Posterior cingulate gyrus (tissue), 11 donors: ENCODE data around the gene ARHGEF37.
"Not testable (repeated sequence)": the region's sequence is repeated elsewhere in the genome, so short reads cannot be mapped to it uniquely, and the experiment has no call there.

Experiments used
- DNase-seq, 10 donors: peaks; one replicate each; pipeline versions ENCODE4 v3.0.0 to v3.0.0-alpha.2; 2020 to 2021; ENCODE audit warnings: mixed read lengths in 3 of 10
- intact Hi-C: fragments of 100-400 bp; cut with DNase I; formaldehyde crosslinking; loops from one replicate; pipeline ENCODE4 v1.15.1; 2023

ARHGEF37 gene

GRCh38 chr5:149561848-149562247, 19.4 kb upstream of the ARHGEF37 start:
- DNase-seq, result no peak
- intact Hi-C loops, result loop anchor here (5.0 kb wide), 1 partner anchor 245 kb away; no protein-coding TSS in a partner anchor

GRCh38 chr5:149563466-149563865, 17.8 kb upstream of the ARHGEF37 start:
- intact Hi-C loops, result loop anchor here (5.0 kb wide), 1 partner anchor 246 kb away; no protein-coding TSS in a partner anchor
- no peak for DNase-seq

GRCh38 chr5:149564542-149565140, 16.7 kb upstream of the ARHGEF37 start:
- intact Hi-C loops, result loop anchor here (2.0 to 5.0 kb wide), 3 partner anchors 122 to 247 kb away; no protein-coding TSS in a partner anchor
- DNase-seq, result not testable (repeated sequence)

GRCh38 chr5:149567226-149567625, 14.1 kb upstream of the ARHGEF37 start:
- intact Hi-C loops, result loop anchor here (5.0 kb wide), 1 partner anchor 185 kb away; no protein-coding TSS in a partner anchor

DNA sequence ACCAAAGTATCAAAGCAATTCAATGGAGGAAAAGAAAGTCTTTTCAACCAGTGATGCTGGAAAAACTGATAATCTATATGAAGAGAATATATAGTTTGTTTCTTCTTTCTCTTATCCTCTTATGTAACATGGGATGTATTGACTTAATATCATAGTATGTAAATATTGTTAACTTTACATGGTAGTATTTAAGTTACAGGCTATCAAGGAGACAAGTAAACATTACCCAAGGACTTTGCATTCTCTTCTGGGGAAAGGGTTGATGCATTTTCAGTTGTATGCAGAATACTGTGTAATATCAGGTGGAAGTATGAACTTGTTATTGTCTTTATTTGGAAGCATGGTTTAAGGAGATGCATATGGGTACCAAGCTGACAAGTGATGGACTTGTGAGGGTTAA, 9.1 kb upstream of the ARHGEF37 start:
- DNase-seq, result no peak
- intact Hi-C loops, result no loop called here

More at GRCh38 chr5:149567226-149567625, 14.1 kb upstream of the ARHGEF37 start:
- DNase-seq, result no peak

DNA sequence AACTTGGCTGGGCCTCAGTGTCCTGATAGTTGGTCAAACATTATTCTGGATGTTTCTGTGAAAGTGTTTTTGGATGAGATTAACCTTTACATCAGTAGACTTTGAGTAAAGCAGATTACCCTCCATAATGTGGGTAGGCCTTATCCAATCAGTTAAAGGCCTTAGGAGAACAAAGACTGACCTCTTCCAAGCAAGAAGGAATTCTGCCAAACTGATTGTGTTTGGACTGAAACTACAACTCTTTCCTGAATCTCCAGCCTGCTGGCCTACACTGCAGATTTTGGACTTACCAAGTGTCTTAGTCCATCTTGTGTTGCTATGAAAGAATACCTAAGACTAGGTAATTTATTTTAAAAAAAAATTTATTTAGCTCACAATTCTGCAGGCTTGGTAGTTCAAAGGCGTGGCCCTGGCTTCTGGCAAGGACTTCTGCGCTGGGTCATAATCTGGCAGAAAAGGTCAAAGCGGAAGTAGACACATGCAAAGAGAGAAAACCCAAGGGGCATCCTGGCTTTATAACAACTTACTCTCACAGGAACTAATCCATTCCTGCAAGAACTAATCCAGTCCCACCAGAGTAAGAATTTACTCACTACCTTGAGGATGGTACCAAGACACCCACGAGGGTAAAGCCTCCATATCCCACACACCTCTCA, 8.6 kb upstream of the ARHGEF37 start:
- no peak for DNase-seq
- intact Hi-C loops, result no loop called here

- intact Hi-C loops, result no loop called here
- DNase-seq, result no peak
These were observed 6.2 kb upstream of the ARHGEF37 start for GRCh38 chr5:149575131-149575530.

DNA sequence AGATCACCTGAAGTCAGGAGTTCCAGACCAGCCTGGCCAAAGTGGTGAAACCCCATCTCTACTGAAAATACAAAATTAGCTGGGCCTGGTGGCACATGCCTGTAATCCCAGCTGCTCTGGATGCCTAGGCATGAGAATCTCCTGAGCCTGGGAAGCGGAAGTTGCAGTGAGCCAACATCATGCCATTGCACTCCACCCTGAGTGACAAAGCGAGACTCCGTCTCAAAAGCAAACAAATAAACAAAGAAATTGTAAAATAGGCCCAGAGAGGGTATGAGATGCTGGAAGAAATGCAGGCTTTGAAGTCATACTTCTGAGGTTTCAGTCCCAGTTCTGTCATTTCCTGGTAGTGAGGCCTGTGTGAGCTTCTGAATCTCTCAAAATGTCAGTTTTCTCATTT, 5.3 kb upstream of the ARHGEF37 start:
- intact Hi-C loops, result no loop called here
- no peak for DNase-seq

GRCh38 chr5:149578896-149579295, 2.4 kb upstream of the ARHGEF37 start:
- intact Hi-C loops, result no loop called here
- no peak for DNase-seq

- intact Hi-C loops, result no loop called here
- DNase-seq, result no peak
These were observed 498 bp upstream of the ARHGEF37 start for GRCh38 chr5:149580808-149581191.

- intact Hi-C loops, result no loop called here
- DNase-seq, result peak in 3 of 10 donors; percentile 10 to 38 (median 29)
These were observed 852 bp downstream of the ARHGEF37 start for GRCh38 chr5:149581931-149582768.

GRCh38 chr5:149583394-149583793, 2.1 kb downstream of the ARHGEF37 start:
- DNase-seq, result peak in 7 of 10 donors; percentile 20 to 89 (median 51)
- intact Hi-C loops, result no loop called here

DNA sequence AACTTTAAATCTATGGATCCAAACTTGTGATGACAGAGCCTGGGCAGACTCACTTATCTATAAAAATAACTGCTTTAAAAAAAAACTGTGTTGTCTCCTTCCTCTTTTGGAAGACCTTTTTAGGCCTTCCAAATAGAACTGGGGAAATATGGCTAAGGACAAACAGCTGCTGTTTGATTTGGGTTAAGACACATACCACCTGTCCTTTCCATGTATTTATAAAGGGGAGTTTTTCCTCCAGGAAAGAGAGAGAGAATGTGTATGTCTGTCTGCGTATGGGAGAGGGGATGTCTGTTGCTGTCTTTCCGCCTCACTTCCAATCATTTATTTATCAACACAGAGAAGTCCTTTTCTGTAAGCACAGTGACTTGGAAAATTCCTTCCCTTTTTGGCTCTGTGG, 2.8 kb downstream of the ARHGEF37 start:
- DNase-seq, result no peak
- intact Hi-C loops, result no loop called here

DNA sequence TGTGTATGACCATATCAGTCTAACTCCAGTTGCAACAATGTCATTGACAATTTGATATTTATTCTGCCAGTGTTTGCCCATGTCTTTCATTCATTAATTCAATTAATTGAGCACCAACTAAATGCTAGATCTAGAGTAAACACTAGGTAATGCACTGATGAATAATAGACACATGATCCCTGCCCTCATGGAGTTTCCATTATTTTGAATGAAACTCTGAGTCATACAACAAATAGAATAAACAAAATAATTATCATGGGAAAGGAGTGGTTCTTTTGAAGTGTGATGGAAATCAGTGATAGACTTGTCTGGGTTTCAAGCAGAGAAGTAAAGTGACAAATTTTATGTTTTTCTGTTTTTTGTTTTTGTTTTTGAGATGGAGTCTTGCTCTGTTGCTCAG, 4.6 kb downstream of the ARHGEF37 start:
- no peak for DNase-seq
- intact Hi-C loops, result no loop called here

GRCh38 chr5:149586708-149587318, 5.5 kb downstream of the ARHGEF37 start:
- DNase-seq, result no peak
- intact Hi-C loops, result no loop called here

DNA sequence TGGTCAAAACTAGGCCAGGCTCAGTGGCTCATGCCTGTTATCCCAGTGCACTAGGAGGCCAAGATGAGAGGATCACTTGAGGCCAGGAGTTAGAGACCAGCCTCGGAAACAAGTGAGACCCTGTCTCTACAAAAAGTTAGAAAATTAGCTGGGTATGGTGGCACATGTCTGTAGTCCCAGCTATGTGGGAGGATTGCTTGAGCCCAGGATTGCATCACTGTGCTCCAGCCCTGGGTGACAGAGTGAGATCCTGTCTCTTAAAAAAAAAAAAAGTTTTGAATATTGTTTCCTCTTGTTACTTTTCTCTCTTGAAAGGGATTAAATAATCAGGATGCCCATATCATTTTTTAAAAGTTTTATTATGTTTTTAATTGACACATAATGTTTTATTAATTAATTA, 7.6 kb downstream of the ARHGEF37 start:
- no peak for DNase-seq
- intact Hi-C loops, result no loop called here

GRCh38 chr5:149593370-149593769, 12.1 kb downstream of the ARHGEF37 start:
- intact Hi-C loops, result no loop called here
- no peak for DNase-seq

- intact Hi-C loops, result no loop called here
- DNase-seq, result no peak
These were observed 13.1 kb downstream of the ARHGEF37 start for GRCh38 chr5:149594206-149594895.

GRCh38 chr5:149595105-149595504, 13.8 kb downstream of the ARHGEF37 start:
- DNase-seq, intact Hi-C loops: not testable (repeated sequence)

DNA sequence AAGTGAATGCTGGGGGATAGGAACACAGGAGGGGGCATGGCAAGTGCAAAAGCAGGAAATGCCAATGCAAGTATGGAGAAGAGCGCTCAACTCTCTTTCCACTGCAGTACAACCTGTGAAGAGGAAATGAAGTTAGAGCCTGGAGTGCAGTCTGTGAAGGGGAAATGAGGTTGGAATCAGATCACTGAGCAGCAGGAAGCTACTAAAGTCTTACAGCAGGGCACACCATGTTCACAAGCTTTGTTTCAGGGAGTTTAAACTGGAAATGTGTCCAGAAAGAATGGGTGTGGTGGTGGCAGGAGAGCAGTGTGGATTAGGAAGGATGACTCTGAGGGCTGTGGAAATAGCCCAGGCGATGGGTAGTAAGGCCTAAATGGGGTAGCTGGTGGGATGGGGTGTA, 15.4 kb downstream of the ARHGEF37 start:
- no peak for DNase-seq
- intact Hi-C loops, result no loop called here
